ENCODE results near the gene WNT16.
"Not testable (repeated sequence)": the region's sequence is repeated elsewhere in the genome, so short reads cannot be mapped to it uniquely, and the experiment has no call there.

WNT16 gene

GRCh38 chr7:121328508-121329190 lies at the start of gene WNT16:
Gene WNT16, plus strand, starts transcription at chr7:121329000. Its CDS starts 293 bp downstream, at chr7:121329293.
- DNase-seq (ENCODE audit: low read depth): no peak

GRCh38 chr7:121279060-121279620 lies 49.7 kb upstream of the WNT16 start:
- no peak for DNase-seq (ENCODE audit: low read depth)

GRCh38 chr7:121279822-121280221 lies 49.0 kb upstream of the WNT16 start:
- no peak for DNase-seq (ENCODE audit: low read depth)

GRCh38 chr7:121280656-121281055 lies 48.1 kb upstream of the WNT16 start:
- DNase-seq (ENCODE audit: low read depth): no peak

- DNase-seq (ENCODE audit: low read depth): no peak
Measured at GRCh38 chr7:121282129-121282528, 46.7 kb upstream of the WNT16 start.

- DNase-seq (ENCODE audit: low read depth): no peak
Measured at GRCh38 chr7:121285066-121285667, 43.6 kb upstream of the WNT16 start.

- no peak for DNase-seq (ENCODE audit: low read depth)
Measured at GRCh38 chr7:121286186-121286585, 42.6 kb upstream of the WNT16 start.

- DNase-seq (ENCODE audit: low read depth): no peak
Measured at GRCh38 chr7:121286742-121287734, 41.8 kb upstream of the WNT16 start.

GRCh38 chr7:121288894-121289293 lies 39.9 kb upstream of the WNT16 start:
- no peak for DNase-seq (ENCODE audit: low read depth)

GRCh38 chr7:121289930-121290329 lies 38.9 kb upstream of the WNT16 start:
- not testable (repeated sequence) for DNase-seq (ENCODE audit: low read depth)

GRCh38 chr7:121294448-121294992 lies 34.3 kb upstream of the WNT16 start:
- DNase-seq (ENCODE audit: low read depth): no peak

GRCh38 chr7:121297843-121298242 lies 31.0 kb upstream of the WNT16 start:
- no peak for DNase-seq (ENCODE audit: low read depth)

- DNase-seq (ENCODE audit: low read depth): no peak
Measured at GRCh38 chr7:121298831-121299239, 30.0 kb upstream of the WNT16 start.

- DNase-seq (ENCODE audit: low read depth): no peak
Measured at GRCh38 chr7:121300685-121301420, 27.9 kb upstream of the WNT16 start.

GRCh38 chr7:121301446-121302213 lies 27.2 kb upstream of the WNT16 start:
- DNase-seq (ENCODE audit: low read depth): no peak

GRCh38 chr7:121302214-121302745 lies 26.5 kb upstream of the WNT16 start:
- no peak for DNase-seq (ENCODE audit: low read depth)

GRCh38 chr7:121303422-121304101 lies 25.2 kb upstream of the WNT16 start:
- no peak for DNase-seq (ENCODE audit: low read depth)

GRCh38 chr7:121304102-121304658 lies 24.6 kb upstream of the WNT16 start:
- DNase-seq (ENCODE audit: low read depth): no peak

- no peak for DNase-seq (ENCODE audit: low read depth)
Measured at GRCh38 chr7:121305109-121305508, 23.7 kb upstream of the WNT16 start.
